ENCODE results near the gene CCDC157.

Gene CCDC157

GRCh38 chr22:30325724-30326254 lies 31.0 kb upstream of the CCDC157 start:
- TF ChIP-seq CTCF (IDR thresholded peaks at IDR 0.05; ENCODE audit: extremely low read depth, insufficient read depth, missing control alignments) = no peak
- in situ Hi-C loops (cut with MboI; ENCODE audit: low pct_unique_long_range_greater_than_20kb, low sequenced_read_pairs, unreplicated experiment) = no loop called here
- DNase-seq (ENCODE audit: low spot score) = no peak

- in situ Hi-C loops (cut with MboI; ENCODE audit: low pct_unique_long_range_greater_than_20kb, low sequenced_read_pairs, unreplicated experiment) = no loop called here
- DNase-seq (ENCODE audit: low spot score) = peak; percentile 49
- TF ChIP-seq CTCF (IDR thresholded peaks at IDR 0.05; ENCODE audit: extremely low read depth, insufficient read depth, missing control alignments) = no peak
These were observed 30.5 kb upstream of the CCDC157 start for GRCh38 chr22:30326255-30326705.

GRCh38 chr22:30326706-30327362 lies 30.0 kb upstream of the CCDC157 start, which contains the start of gene TBC1D10A:
TBC1D10A (minus strand) TSS chr22:30326941; CDS start chr22:30326881, 60 bp downstream.
- no peak for TF ChIP-seq CTCF (IDR thresholded peaks at IDR 0.05; ENCODE audit: extremely low read depth, insufficient read depth, missing control alignments)
- peak; percentile 100 for DNase-seq (ENCODE audit: low spot score)
- in situ Hi-C loops (cut with MboI; ENCODE audit: low pct_unique_long_range_greater_than_20kb, low sequenced_read_pairs, unreplicated experiment) = no loop called here

- DNase-seq (ENCODE audit: low spot score) = no peak
- in situ Hi-C loops (cut with MboI; ENCODE audit: low pct_unique_long_range_greater_than_20kb, low sequenced_read_pairs, unreplicated experiment) = no loop called here
- peak; percentile 18 for TF ChIP-seq CTCF (IDR thresholded peaks at IDR 0.05; ENCODE audit: extremely low read depth, insufficient read depth, missing control alignments)
These were observed 28.9 kb upstream of the CCDC157 start for GRCh38 chr22:30327864-30328345.

GRCh38 chr22:30328466-30329049 lies 28.2 kb upstream of the CCDC157 start:
- in situ Hi-C loops (cut with MboI; ENCODE audit: low pct_unique_long_range_greater_than_20kb, low sequenced_read_pairs, unreplicated experiment) = no loop called here
- no peak for DNase-seq (ENCODE audit: low spot score)
- no peak for TF ChIP-seq CTCF (IDR thresholded peaks at IDR 0.05; ENCODE audit: extremely low read depth, insufficient read depth, missing control alignments)

- in situ Hi-C loops (cut with MboI; ENCODE audit: low pct_unique_long_range_greater_than_20kb, low sequenced_read_pairs, unreplicated experiment) = no loop called here
- no peak for DNase-seq (ENCODE audit: low spot score)
- TF ChIP-seq CTCF (IDR thresholded peaks at IDR 0.05; ENCODE audit: extremely low read depth, insufficient read depth, missing control alignments) = no peak
These were observed 24.3 kb upstream of the CCDC157 start for GRCh38 chr22:30332551-30332950.
